ENCODE measurements around the gene EFCAB5.

GRCh38 chr17:30086896-30087295 is 145.5 kb downstream of the EFCAB5 start:
- TF ChIP-seq POLR2AphosphoS5 (IDR thresholded peaks at IDR 0.05; ENCODE audit: borderline replicate concordance, low read depth, low read length) (no peak), EZH2 (IDR thresholded peaks at IDR 0.05) (no peak)

All from SK-N-MC (cell line).